Panc1 (cell line): ENCODE results near the gene WDR47.

ENCODE experiments used
- POLR2AphosphoS5 ChIP-seq: IDR thresholded peaks from 2 replicates; pipeline ENCODE4 v1.6.1; 2012; ENCODE audit warnings: mild to moderate bottlenecking, low read depth, low read length, moderate library complexity
- REST ChIP-seq, 2 experiments: IDR thresholded peaks; 2 replicates each; pipeline ENCODE4 v1.6.1; 2011 to 2012; ENCODE audit warnings: low read depth in 2 of 2, control low read depth in 1 of 2, low read length in 1 of 2, mild to moderate bottlenecking in 1 of 2, moderate library complexity in 1 of 2; ENCODE audit not compliant: insufficient read depth in 1 of 2
- SIN3A ChIP-seq: IDR thresholded peaks from 2 replicates; pipeline ENCODE4 v1.6.1; 2012; ENCODE audit warnings: low read depth, mild to moderate bottlenecking, low read length, moderate library complexity, borderline replicate concordance; ENCODE audit not compliant: insufficient read depth
- TCF7L2 ChIP-seq: IDR thresholded peaks from 2 replicates; pipeline ENCODE4 v1.6.1; 2011; ENCODE audit warnings: mild to moderate bottlenecking, low read depth, low read length, inconsistent platforms
- TF ChIP-seq, protein P1 (sequence below): fragments of 450-650 bp; IDR thresholded peaks from 2 replicates; pipeline ENCODE4 v1.5.1; 2017; ENCODE audit warnings: mild to moderate bottlenecking

DNA sequence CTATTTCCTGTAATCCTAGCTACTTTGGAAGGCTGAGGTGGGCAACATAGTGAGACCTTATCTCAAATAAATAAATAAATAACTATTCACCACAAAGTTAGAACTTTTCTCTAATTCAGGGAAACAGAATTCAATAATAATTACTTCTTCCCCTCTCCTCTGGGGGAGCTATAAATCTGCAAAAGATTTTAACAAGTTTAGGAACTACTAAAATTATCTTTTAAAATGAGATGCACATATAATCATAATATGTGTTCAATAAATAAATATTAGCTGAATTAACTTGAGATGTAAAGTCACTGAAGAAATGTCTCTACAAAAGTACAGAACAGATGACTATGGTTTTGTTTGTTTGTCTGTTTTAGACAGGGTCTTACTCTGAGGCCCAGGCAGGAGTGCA lies 14.1 kb downstream of the WDR47 start:
- no peak for TF ChIP-seq POLR2AphosphoS5
- no peak for TF ChIP-seq REST (IDR thresholded peaks at IDR 0.05; ENCODE audit: insufficient read depth in 1 of 2, low read depth in 2 of 2, low read length in 1 of 2)
- TF ChIP-seq, protein P1, sequence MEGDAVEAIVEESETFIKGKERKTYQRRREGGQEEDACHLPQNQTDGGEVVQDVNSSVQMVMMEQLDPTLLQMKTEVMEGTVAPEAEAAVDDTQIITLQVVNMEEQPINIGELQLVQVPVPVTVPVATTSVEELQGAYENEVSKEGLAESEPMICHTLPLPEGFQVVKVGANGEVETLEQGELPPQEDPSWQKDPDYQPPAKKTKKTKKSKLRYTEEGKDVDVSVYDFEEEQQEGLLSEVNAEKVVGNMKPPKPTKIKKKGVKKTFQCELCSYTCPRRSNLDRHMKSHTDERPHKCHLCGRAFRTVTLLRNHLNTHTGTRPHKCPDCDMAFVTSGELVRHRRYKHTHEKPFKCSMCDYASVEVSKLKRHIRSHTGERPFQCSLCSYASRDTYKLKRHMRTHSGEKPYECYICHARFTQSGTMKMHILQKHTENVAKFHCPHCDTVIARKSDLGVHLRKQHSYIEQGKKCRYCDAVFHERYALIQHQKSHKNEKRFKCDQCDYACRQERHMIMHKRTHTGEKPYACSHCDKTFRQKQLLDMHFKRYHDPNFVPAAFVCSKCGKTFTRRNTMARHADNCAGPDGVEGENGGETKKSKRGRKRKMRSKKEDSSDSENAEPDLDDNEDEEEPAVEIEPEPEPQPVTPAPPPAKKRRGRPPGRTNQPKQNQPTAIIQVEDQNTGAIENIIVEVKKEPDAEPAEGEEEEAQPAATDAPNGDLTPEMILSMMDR = no peak
- TF ChIP-seq SIN3A = no peak
- no peak for TF ChIP-seq TCF7L2
